HepG2 (cell line): ENCODE results near the gene CTNNA3. TPM values are rescaled to one million over a fixed set of nuclear protein-coding genes. Genes with fewer than 3 reads are reported as not detected.

Experiments used
- ATAC-seq: fragments of 200-7000 bp; cut with Tn5 transposase; 3 replicates; pipeline ENCODE4 v1.9.1; 2020; ENCODE audit warnings: mild to moderate bottlenecking, moderate library complexity
- BruUV-seq: library from RNA; stranded (reverse); fragments of 400-500 nt; replicated peaks from 2 replicates; lab custom pipeline; 2021; lab: Mats Ljungman, UMichigan
- CTCF ChIA-PET: fragments of 300-600 bp; formaldehyde crosslinking; extraction: SDS; loops from one replicate; lab custom pipeline; 2021; ENCODE audit warnings: low total read pairs, inconsistent platforms, low intra/inter-chr PET ratio; lab: Yijun Ruan, JAX
- POLR2A ChIA-PET: fragments of 350-600 bp; sonication (Branson Sonifier 250); formaldehyde crosslinking; loops from one replicate; lab custom pipeline; 2020; ENCODE audit warnings: antibody characterized with exemption, inconsistent platforms; lab: Yijun Ruan, JAX
- DNase-seq: peaks from one replicate; pipeline ENCODE4 v3.0.0-alpha.2; 2015; ENCODE audit warnings: low spot score
- FAIRE-seq: peaks from 3 replicates; lab custom pipeline; 2011; peaks lifted over from hg19 to GRCh38; lab: Jason Lieb, UNC
- H2AFZ ChIP-seq: one replicate; pipeline ENCODE4 v1.6.1; 2011; ENCODE audit warnings: low read length, inconsistent platforms
- H3K27ac ChIP-seq: fragments of 300-600 bp; 3 replicates; pipeline ENCODE4 v1.8.0; 2011; ENCODE audit warnings: mixed run types, mild to moderate bottlenecking, mixed read lengths, low read length, inconsistent platforms; ENCODE audit not compliant: insufficient read depth; ENCODE audit errors: extremely low read length
- H3K27me3 ChIP-seq, 2 experiments: fragments of 200-600 bp in 1 of 2; 2 replicates in 1 of 2; 3 replicates in 1 of 2; pipeline versions ENCODE4 v1.6.0 to v1.8.0; 2011; ENCODE audit warnings: low read length in 2 of 2, mild to moderate bottlenecking in 2 of 2, moderate library complexity in 2 of 2, inconsistent platforms in 1 of 2; ENCODE audit not compliant: insufficient read depth in 2 of 2, control insufficient read depth in 1 of 2
- H3K36me3 ChIP-seq, 2 experiments: fragments of 200-600 bp in 1 of 2; replicated peaks in 1 of 2; 2 replicates in 1 of 2; 3 replicates in 1 of 2; pipeline versions ENCODE4 v1.5.1 to v1.8.0; 2011; ENCODE audit warnings: low read length in 2 of 2, inconsistent platforms in 1 of 2; ENCODE audit not compliant: insufficient read depth in 2 of 2, control insufficient read depth in 1 of 2
- H3K4me1 ChIP-seq: 2 replicates; pipeline ENCODE4 v1.5.1; 2012; ENCODE audit warnings: low read length, inconsistent platforms; ENCODE audit not compliant: insufficient read depth
- H3K4me2 ChIP-seq: 2 replicates; pipeline ENCODE4 v1.6.0; 2011; ENCODE audit warnings: low read depth, low read length, inconsistent platforms
- H3K4me3 ChIP-seq, 3 experiments: fragments of 200-600 bp in 1 of 3; sonication (generic), shearing (Covaris generic) in 1 of 3; replicated peaks in 1 of 3; 2 replicates each; pipeline ENCODE4 v1.5.1; 2011 to 2016; ENCODE audit warnings: low read length in 3 of 3, inconsistent platforms in 2 of 3, low read depth in 2 of 3, mild to moderate bottlenecking in 2 of 3, control low read depth in 1 of 3, mixed read lengths in 1 of 3; ENCODE audit not compliant: insufficient read depth in 1 of 3
- H3K79me2 ChIP-seq: one replicate; pipeline ENCODE4 v1.6.1; 2011; ENCODE audit warnings: low read length, inconsistent platforms; ENCODE audit not compliant: insufficient read depth
- H3K9ac ChIP-seq: 2 replicates; pipeline ENCODE4 v1.6.0; 2011; ENCODE audit warnings: mild to moderate bottlenecking, low read depth, low read length, inconsistent platforms; ENCODE audit not compliant: insufficient read depth
- H3K9me3 ChIP-seq: 2 replicates; pipeline ENCODE4 v1.5.1; 2012; ENCODE audit warnings: mild to moderate bottlenecking, low read length
- H4K20me1 ChIP-seq: 2 replicates; pipeline ENCODE4 v1.6.0; 2011; ENCODE audit warnings: inconsistent platforms, mild to moderate bottlenecking, low read length, moderate library complexity; ENCODE audit not compliant: insufficient read depth
- ATRX ChIP-seq: sonication (generic); formaldehyde crosslinking; IDR thresholded peaks from 2 replicates; pipeline ENCODE4 v1.4.0; 2020; ENCODE audit warnings: missing genetic modification reagents, borderline replicate concordance
- CBFB ChIP-seq: sonication (generic); formaldehyde crosslinking; IDR thresholded peaks from 2 replicates; pipeline ENCODE4 v1.4.0; 2020; ENCODE audit warnings: missing genetic modification reagents
- CEBPB ChIP-seq: IDR thresholded peaks from 2 replicates; pipeline ENCODE4 v1.6.1; 2011; ENCODE audit warnings: low read depth, low read length, improper control_type of control experiment, borderline replicate concordance
- DRAP1 ChIP-seq: IDR thresholded peaks from 2 replicates; pipeline ENCODE4 v1.6.1; 2016; ENCODE audit warnings: missing genetic modification reagents, missing compliant biosample characterization
- EED ChIP-seq: sonication (generic); formaldehyde crosslinking; IDR thresholded peaks from 2 replicates; pipeline ENCODE4 v1.5.0; 2020; ENCODE audit warnings: mild to moderate bottlenecking, missing genetic modification reagents
- EHMT2 ChIP-seq: fragments of 200-600 bp; sonication (generic); IDR thresholded peaks from 2 replicates; pipeline ENCODE4 v1.7.0; 2017; ENCODE audit warnings: antibody characterized with exemption, low read depth, low read length, borderline replicate concordance
- MAFG ChIP-seq: sonication (generic); formaldehyde crosslinking; IDR thresholded peaks from 2 replicates; pipeline ENCODE4 v1.5.1; 2020; ENCODE audit warnings: mild to moderate bottlenecking, missing genetic modification reagents
- MATR3 ChIP-seq: sonication (generic); formaldehyde crosslinking; IDR thresholded peaks from 2 replicates; pipeline ENCODE4 v1.4.0; 2020; ENCODE audit warnings: missing genetic modification reagents
- PAWR ChIP-seq: sonication (generic); formaldehyde crosslinking; IDR thresholded peaks from 2 replicates; pipeline ENCODE4 v1.4.0; 2020; ENCODE audit warnings: missing genetic modification reagents, mild to moderate bottlenecking, borderline replicate concordance
- PHF20 ChIP-seq: sonication (generic); formaldehyde crosslinking; IDR thresholded peaks from 2 replicates; pipeline ENCODE4 v1.5.0; 2020; ENCODE audit warnings: mild to moderate bottlenecking, missing genetic modification reagents
- PRPF4 ChIP-seq: fragments of 200-400 bp; formaldehyde crosslinking; IDR thresholded peaks from 2 replicates; pipeline ENCODE4 v1.6.1; 2016; ENCODE audit warnings: low read length, low read depth; ENCODE audit not compliant: poor library complexity, severe bottlenecking
- SETDB1 ChIP-seq: sonication (generic); formaldehyde crosslinking; IDR thresholded peaks from 2 replicates; pipeline ENCODE4 v1.5.1; 2020; ENCODE audit warnings: missing genetic modification reagents, mild to moderate bottlenecking, borderline replicate concordance
- SOX5 ChIP-seq: IDR thresholded peaks from 2 replicates; pipeline ENCODE4 v1.6.1; 2016; ENCODE audit warnings: borderline replicate concordance
- ZBTB8A ChIP-seq: sonication (generic); formaldehyde crosslinking; IDR thresholded peaks from 2 replicates; pipeline ENCODE4 v1.4.0; 2020; ENCODE audit warnings: mild to moderate bottlenecking, low read depth, missing genetic modification reagents, borderline replicate concordance
- ZNF17 ChIP-seq: sonication (generic); formaldehyde crosslinking; IDR thresholded peaks from 2 replicates; pipeline ENCODE4 v1.5.0; 2020; ENCODE audit warnings: mild to moderate bottlenecking, missing genetic modification reagents
- ZNF230 ChIP-seq: sonication (generic); formaldehyde crosslinking; IDR thresholded peaks from 2 replicates; pipeline ENCODE4 v1.4.0; 2020; ENCODE audit warnings: mild to moderate bottlenecking, missing genetic modification reagents
- ZNF770 ChIP-seq: sonication (generic); formaldehyde crosslinking; IDR thresholded peaks from 2 replicates; pipeline ENCODE4 v1.5.0; 2020; ENCODE audit warnings: mild to moderate bottlenecking, missing genetic modification reagents
- WGBS: methylation state at CpG from one replicate; pipeline ENCODE4 v1.1.6; 2017; ENCODE audit warnings: low lambda C conversion rate; 5-methylcytosine and 5-hydroxymethylcytosine counted together
- in situ Hi-C: cut with HindIII; loops from 2 replicates; pipeline ENCODE4 v1.10.0; 2017; ENCODE audit warnings: low pct_unique_long_range_greater_than_20kb; ENCODE audit not compliant: extremely low pct_ligation_motif_present
- intact Hi-C: fragments of 100-400 bp; cut with micrococcal nuclease; formaldehyde crosslinking; loops from one replicate; pipeline ENCODE4 v1.10.0; 2022; ENCODE audit not compliant: unreplicated experiment
- polyA plus RNA-seq, 8 experiments: library from polyadenylated mRNA; depleted of rRNA in 3 of 8; stranded (reverse) in 7 of 8; unstranded in 1 of 8; fragments of >200 nt; fragmentation: Illumina TruSeq in 4 of 8; extraction: Trizol in 4 of 8; gene quantifications; 2 replicates each; pipeline versions ENCODE4 v1.2.1 to v1.2.3, GENCODE V29; 2011 to 2016; ENCODE audit warnings: low read depth in 4 of 8, missing spikeins in 1 of 8, mixed read lengths in 1 of 8; ENCODE audit not compliant: insufficient read depth in 1 of 8
- total RNA-seq, 5 experiments: library from RNA; depleted of rRNA; stranded (reverse); fragments of >200 nt; fragmentation: Illumina TruSeq; extraction: Trizol; gene quantifications; 2 replicates each; pipeline ENCODE4 v1.2.3, GENCODE V29; 2016; ENCODE audit warnings: low read depth in 1 of 5

The CTNNA3 gene
- total and polyA plus RNA-seq, 2 of the 13 experiments (the other 11 are each of a cell fraction or from before 2014, with no cell fraction given): not detected

GRCh38 chr10:65931291-65932070 is 1764.5 kb downstream of the CTNNA3 start (continued):
- TF ChIP-seq MAFG (CRISPR knock-in tag): no peak
- no peak for TF ChIP-seq PRPF4
- TF ChIP-seq ZBTB8A (CRISPR knock-in tag): no peak
- TF ChIP-seq CBFB (CRISPR knock-in tag): no peak

GRCh38 chr10:65911151-65911835 is 1784.7 kb downstream of the CTNNA3 start:
- intact Hi-C loops (loop anchor here (1.0 kb wide), 1 partner anchor 31 kb away; no protein-coding TSS in a partner anchor), in situ Hi-C loops (no loop called here)
- TF ChIP-seq PHF20 (CRISPR knock-in tag): no peak
- TF ChIP-seq ZNF770 (CRISPR knock-in tag): no peak
- no peak for TF ChIP-seq PAWR (CRISPR knock-in tag)
- no peak for TF ChIP-seq ZNF17 (CRISPR knock-in tag)
- no peak for TF ChIP-seq ATRX (CRISPR knock-in tag)
- TF ChIP-seq EED (CRISPR knock-in tag): no peak
- no peak for TF ChIP-seq MATR3 (CRISPR knock-in tag)
- no peak for TF ChIP-seq EHMT2
- no peak for TF ChIP-seq SOX5
- TF ChIP-seq DRAP1: no peak
- TF ChIP-seq CEBPB: no peak
- TF ChIP-seq ZNF230 (CRISPR knock-in tag): no peak
- no peak for TF ChIP-seq SETDB1 (CRISPR knock-in tag)
- no peak for ATAC-seq
- no peaks in the 10 kb centered on the region for H3K9me3 ChIP-seq
- ChIA-PET POLR2A (no interaction called here), CTCF (no interaction called here)
- no peak overlapping the region for H3K27ac ChIP-seq
- no peaks in the 10 kb centered on the region for H3K4me1 ChIP-seq
- H3K9ac ChIP-seq: no peak overlapping the region
- FAIRE-seq: no peak
- no peak overlapping the region for H3K4me3 ChIP-seq
- no peak for DNase-seq
- WGBS: no CpG with 5 or more reads among the region's 1 CpG
- no peak overlapping the region for H3K4me2 ChIP-seq
- H4K20me1 ChIP-seq: no peaks in the 10 kb centered on the region
- H3K27me3 ChIP-seq: no peaks in the 10 kb centered on the region
- H3K79me2 ChIP-seq: no peaks in the 10 kb centered on the region
- no peaks in the 10 kb centered on the region for H3K36me3 ChIP-seq
- H2AFZ ChIP-seq: no peak overlapping the region
- BruUV-seq: no TSS peak
